Stimulated activated CD4-positive, alpha-beta T cell treated with anti-CD3 and anti-CD28 coated beads, Interleukin-2, amount 100 ng/mL, for 4 hours (primary cell): ENCODE measurements around the gene NECAB3.

Experiments used
- DNase-seq: peaks from one replicate; pipeline ENCODE4 v3.0.0-alpha.2; 2020; ENCODE audit warnings: low read depth

NECAB3 gene

GRCh38 chr20:33676652-33677645 is 2.7 kb upstream of the NECAB3 start:
- no peak for DNase-seq

GRCh38 chr20:33676121-33676520 is 1.9 kb upstream of the NECAB3 start:
- no peak for DNase-seq

- no peak for DNase-seq
Measured at GRCh38 chr20:33675136-33675959, 1.1 kb upstream of the NECAB3 start.

GRCh38 chr20:33673410-33674293 is 576 bp downstream of the NECAB3 start:
- no peak for DNase-seq

- DNase-seq: no peak
Measured at GRCh38 chr20:33673114-33673409, 1.2 kb downstream of the NECAB3 start.

- no peak for DNase-seq
Measured at GRCh38 chr20:33672426-33673113, 1.7 kb downstream of the NECAB3 start.

- DNase-seq: no peak
Measured at GRCh38 chr20:33671573-33672288, 2.5 kb downstream of the NECAB3 start.

- no peak for DNase-seq
Measured at GRCh38 chr20:33670715-33671499, 3.3 kb downstream of the NECAB3 start.

GRCh38 chr20:33669873-33670640 is 4.2 kb downstream of the NECAB3 start:
- no peak for DNase-seq

- DNase-seq: no peak
Measured at GRCh38 chr20:33669224-33669623, 5.0 kb downstream of the NECAB3 start.

- no peak for DNase-seq
Measured at GRCh38 chr20:33668466-33669155, 5.6 kb downstream of the NECAB3 start.

- peak; percentile 63 for DNase-seq
Measured at GRCh38 chr20:33667676-33668465, 6.4 kb downstream of the NECAB3 start.

GRCh38 chr20:33667245-33667675 is 7.0 kb downstream of the NECAB3 start:
- DNase-seq: peak; percentile 41

- DNase-seq: peak; percentile 67
Measured at GRCh38 chr20:33666293-33667244, 7.7 kb downstream of the NECAB3 start, which contains the start of gene ACTL10. Gene ACTL10 (plus strand): TSS chr20:33666943. CDS start chr20:33667498, 555 bp downstream.

- no peak for DNase-seq
Measured at GRCh38 chr20:33664762-33665144, 9.5 kb downstream of the NECAB3 start.

GRCh38 chr20:33664085-33664761 is 10.0 kb downstream of the NECAB3 start:
- no peak for DNase-seq
